AG04449 (cell line): Measurements from ENCODE around the gene ACLY.
"Not testable (repeated sequence)": the region's sequence is repeated elsewhere in the genome, so short reads cannot be mapped to it uniquely, and the experiment has no call there.

Experiments
- CTCF ChIA-PET: fragments of 350-600 bp; formaldehyde crosslinking; extraction: SDS; loops from one replicate; lab custom pipeline; 2021; ENCODE audit warnings: antibody characterized with exemption; lab: Yijun Ruan, JAX
- POLR2A ChIA-PET: fragments of 400-600, 350-600 bp; formaldehyde crosslinking; extraction: SDS; loops from one replicate; lab custom pipeline; 2020; ENCODE audit warnings: antibody characterized with exemption, inconsistent platforms; lab: Yijun Ruan, JAX
- DNase-seq: peaks from one replicate; pipeline ENCODE4 v3.0.0-alpha.2; 2010; ENCODE audit warnings: low read depth, low spot score
- H3K4me3 ChIP-seq: 2 replicates; pipeline ENCODE4 v1.5.1; 2011; ENCODE audit warnings: low read depth, mild to moderate bottlenecking, control low read depth, low read length
- CTCF ChIP-seq: IDR thresholded peaks from one replicate; pipeline ENCODE4 v1.5.1; 2011; ENCODE audit warnings: mild to moderate bottlenecking, moderate library complexity, low read length, control low read depth, inconsistent platforms; ENCODE audit not compliant: insufficient read depth; ENCODE audit errors: missing control alignments

The ACLY gene

GRCh38 chr17:41863074-41863848 is 55.5 kb downstream of the ACLY start:
- H3K4me3 ChIP-seq: peak overlapping the region; percentile 93
- no peak for TF ChIP-seq CTCF
- ChIA-PET POLR2A (interaction anchor here (1.1 kb wide), 2 partner anchors 41 to 175 kb away, joined by 3 to 4 read pairs; no protein-coding TSS in a partner anchor), CTCF (interaction anchor here (1.3 to 2.6 kb wide), 7 partner anchors 8 to 167 kb away, joined by 3 to 11 read pairs (median 5); partner anchors contain the start of gene KLHL10)
- no peak for DNase-seq

GRCh38 chr17:41860254-41860931 is 58.4 kb downstream of the ACLY start:
- POLR2A ChIA-PET: no interaction called here
- TF ChIP-seq CTCF: no peak
- H3K4me3 ChIP-seq: no peak overlapping the region
- CTCF ChIA-PET: interaction anchor here (0.9 to 2.3 kb wide), 3 partner anchors 28 to 123 kb away, joined by 3 to 6 read pairs (median 5); no protein-coding TSS in a partner anchor
- no peak for DNase-seq

DNA sequence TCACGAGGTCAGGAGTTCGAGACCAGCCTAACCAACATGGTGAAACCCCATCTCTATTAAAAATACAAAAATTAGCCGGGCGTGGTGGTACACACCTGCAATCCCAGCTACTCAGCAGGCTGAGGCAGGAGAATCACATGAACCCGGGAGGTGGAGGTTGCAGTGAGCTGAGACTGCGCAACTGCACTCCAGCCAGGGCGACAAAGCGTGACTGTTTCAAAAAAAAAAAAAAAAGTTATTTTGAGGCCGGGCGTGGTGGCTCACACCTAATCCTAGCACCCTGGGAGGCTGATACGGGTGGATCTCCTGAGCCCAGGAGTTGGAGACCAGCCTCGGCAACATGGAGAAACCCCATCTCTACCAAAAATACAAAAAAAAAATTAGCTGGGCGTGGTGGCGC is 67.4 kb downstream of the ACLY start:
- CTCF ChIA-PET: interaction anchor here (1.0 to 1.2 kb wide), 3 partner anchors 10 to 49 kb away, joined by 3 to 5 read pairs (median 4); no protein-coding TSS in a partner anchor
- DNase-seq, POLR2A ChIA-PET, H3K4me3 ChIP-seq: not testable (repeated sequence)

DNA sequence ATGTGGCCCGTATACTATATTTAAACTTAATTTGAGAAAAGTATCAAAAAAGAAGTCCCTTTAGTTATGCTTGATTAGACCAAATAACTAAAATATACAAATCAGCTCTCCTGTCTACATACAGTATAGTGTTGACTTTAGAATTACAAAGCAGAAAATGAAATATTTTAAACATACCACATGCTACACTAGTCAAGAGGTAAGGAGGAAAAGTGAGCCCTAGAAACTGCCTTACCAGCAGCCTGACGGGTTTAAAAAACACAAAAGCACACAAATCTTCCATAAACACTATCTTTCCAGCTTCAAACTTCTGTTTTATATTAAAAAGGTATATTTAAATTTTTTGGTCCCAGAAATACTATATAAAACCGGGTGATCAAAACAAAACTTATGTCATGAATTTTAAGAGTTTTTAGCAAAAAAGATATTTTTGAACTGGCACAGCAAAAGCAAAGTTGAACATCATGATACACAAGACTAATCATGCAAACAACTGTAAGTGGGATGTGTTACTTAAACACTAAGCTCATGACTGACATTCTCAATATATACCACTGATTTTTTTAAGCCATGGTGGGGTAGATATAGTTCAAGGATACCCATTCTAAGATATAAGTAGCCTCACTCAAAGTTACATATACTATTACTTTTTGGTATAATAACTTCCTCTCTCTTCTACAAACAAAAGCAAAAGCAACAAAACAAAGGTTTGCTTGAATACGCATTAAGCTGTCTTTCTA is 69.3 kb downstream of the ACLY start:
- no peak for TF ChIP-seq CTCF
- CTCF ChIA-PET: interaction anchor here (1.2 to 1.4 kb wide), 3 partner anchors 11 to 153 kb away, joined by 3 to 4 read pairs (median 3); no protein-coding TSS in a partner anchor
- no peak for DNase-seq
- POLR2A ChIA-PET: no interaction called here
- H3K4me3 ChIP-seq: no peak overlapping the region

DNA sequence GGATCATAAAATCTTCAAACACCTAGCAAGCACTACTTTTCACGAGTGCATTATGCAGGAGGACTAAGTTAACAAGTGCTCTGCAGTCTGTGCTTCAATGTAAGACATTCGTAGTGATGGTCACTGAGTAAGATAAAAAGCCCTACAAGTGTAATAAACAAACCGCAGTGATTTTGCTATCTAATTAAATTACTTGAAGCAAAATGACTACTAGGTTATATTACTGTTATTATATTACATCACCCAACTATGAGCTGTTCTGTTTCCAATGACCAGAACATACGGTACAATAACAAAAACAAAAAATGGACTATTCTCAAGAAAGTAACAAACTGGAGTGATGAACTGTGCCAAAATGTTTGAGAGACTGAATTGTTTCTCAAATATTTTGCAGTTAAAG is 70.0 kb downstream of the ACLY start:
- ChIA-PET POLR2A (no interaction called here), CTCF (interaction anchor here (0.8 to 1.4 kb wide), 5 partner anchors 8 to 153 kb away, joined by 3 to 5 read pairs (median 4); partner anchors contain the start of gene P3H4)
- no peak for TF ChIP-seq CTCF
- DNase-seq: no peak
- H3K4me3 ChIP-seq: no peak overlapping the region

- no peak for DNase-seq
- no peak overlapping the region for H3K4me3 ChIP-seq
- ChIA-PET CTCF (no interaction called here), POLR2A (no interaction called here)
- no peak for TF ChIP-seq CTCF
Observed at GRCh38 chr17:41844971-41845370, 73.8 kb downstream of the ACLY start.

GRCh38 chr17:41840781-41841180 is 78.0 kb downstream of the ACLY start:
- CTCF ChIA-PET, DNase-seq, H3K4me3 ChIP-seq, POLR2A ChIA-PET: not testable (repeated sequence)

DNA sequence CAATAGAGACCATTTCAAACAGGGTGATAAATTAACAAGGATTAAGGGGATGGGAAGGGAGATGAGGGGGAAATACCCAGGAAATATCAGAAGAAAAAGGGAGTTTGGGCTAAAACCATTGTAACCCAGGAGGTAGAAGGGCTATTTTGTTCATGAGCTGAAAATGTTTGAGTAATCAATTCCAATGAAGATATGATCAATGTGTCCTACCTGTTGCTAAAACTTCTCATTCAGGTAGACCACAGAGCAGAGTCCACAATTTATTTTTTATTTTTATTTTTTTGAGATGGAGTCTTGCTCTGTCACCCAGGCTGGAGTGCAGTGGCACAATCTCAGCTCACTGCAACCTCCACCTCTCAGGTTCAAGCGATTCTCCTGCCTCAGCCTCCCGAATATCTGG is 79.3 kb downstream of the ACLY start:
- CTCF ChIA-PET: interaction anchor here (0.6 kb wide), 1 partner anchor 13 kb away, joined by 3 read pairs; no protein-coding TSS in a partner anchor
- POLR2A ChIA-PET, H3K4me3 ChIP-seq, DNase-seq: not testable (repeated sequence)
